HG02973 (cell line): ENCODE results near the gene PCDHA3.
"Not testable (repeated sequence)": the region's sequence is repeated elsewhere in the genome, so short reads cannot be mapped to it uniquely, and the experiment has no call there.

Experiments used
- ATAC-seq: cut with Tn5 transposase; IDR thresholded peaks from one replicate; pipeline ENCODE4 v1.9.1; 2021; ENCODE audit warnings: moderate library complexity; ENCODE audit not compliant: unreplicated experiment

Gene PCDHA3

GRCh38 chr5:140800816-140801493, at the start of gene PCDHA3:
TSS of gene PCDHA3 (plus strand) at chr5:140801057.
- no peak for ATAC-seq

- no peak for ATAC-seq
These were observed 47.3 kb upstream of the PCDHA3 start for GRCh38 chr5:140753561-140753960.

- no peak for ATAC-seq
These were observed 36.5 kb upstream of the PCDHA3 start for GRCh38 chr5:140764177-140764973.

- no peak for ATAC-seq
These were observed 33.4 kb upstream of the PCDHA3 start for GRCh38 chr5:140767444-140767843.

- no peak for ATAC-seq
These were observed 20.3 kb upstream of the PCDHA3 start for GRCh38 chr5:140780512-140780911.

- ATAC-seq = no peak
These were observed 14.8 kb upstream of the PCDHA3 start, which contains the start of gene PCDHA1 for GRCh38 chr5:140785905-140786686. TSS of gene PCDHA1 (plus strand) at chr5:140786140.

GRCh38 chr5:140787422-140787821, 13.4 kb upstream of the PCDHA3 start:
- not testable (repeated sequence) for ATAC-seq

- not testable (repeated sequence) for ATAC-seq
These were observed 12.9 kb upstream of the PCDHA3 start for GRCh38 chr5:140787849-140788504.

GRCh38 chr5:140791089-140791488, 9.8 kb upstream of the PCDHA3 start:
- ATAC-seq = no peak

- no peak for ATAC-seq
These were observed 6.1 kb upstream of the PCDHA3 start, which contains the start of gene PCDHA2 for GRCh38 chr5:140794595-140795258. TSS of gene PCDHA2 (plus strand) at chr5:140794852.

- no peak for ATAC-seq
These were observed 5.6 kb upstream of the PCDHA3 start for GRCh38 chr5:140795259-140795641.

GRCh38 chr5:140796072-140796717, 4.7 kb upstream of the PCDHA3 start:
- not testable (repeated sequence) for ATAC-seq

- no peak for ATAC-seq
These were observed 4.2 kb upstream of the PCDHA3 start for GRCh38 chr5:140796718-140797095.

GRCh38 chr5:140801494-140801841, 611 bp downstream of the PCDHA3 start:
- no peak for ATAC-seq

- not testable (repeated sequence) for ATAC-seq
These were observed 1.5 kb downstream of the PCDHA3 start for GRCh38 chr5:140802381-140802780.

GRCh38 chr5:140802781-140803271, 2.0 kb downstream of the PCDHA3 start:
- no peak for ATAC-seq

GRCh38 chr5:140806834-140807775, 6.2 kb downstream of the PCDHA3 start, which contains the start of gene PCDHA4:
TSS of gene PCDHA4 (plus strand) at chr5:140807068.
- ATAC-seq = no peak

GRCh38 chr5:140808241-140808888, 7.5 kb downstream of the PCDHA3 start:
- not testable (repeated sequence) for ATAC-seq
